HG03060 (cell line): ENCODE measurements around the gene GATAD1.
"Not testable (repeated sequence)": the region's sequence is repeated elsewhere in the genome, so short reads cannot be mapped to it uniquely, and the experiment has no call there.

Experiments
- ATAC-seq: cut with Tn5 transposase; IDR thresholded peaks from one replicate; pipeline ENCODE4 v1.9.1; 2021; ENCODE audit warnings: low read depth, moderate number of reproducible peaks; ENCODE audit not compliant: unreplicated experiment

The GATAD1 gene

GRCh38 chr7:92436612-92437445 is 10.5 kb upstream of the GATAD1 start:
- no peak for ATAC-seq

GRCh38 chr7:92437956-92438491 is 9.3 kb upstream of the GATAD1 start:
- ATAC-seq = no peak

- not testable (repeated sequence) for ATAC-seq
Measured at GRCh38 chr7:92442720-92443119, 4.6 kb upstream of the GATAD1 start.

- ATAC-seq = no peak
Measured at GRCh38 chr7:92446869-92447344, 375 bp upstream of the GATAD1 start.

GRCh38 chr7:92448205-92448747 is 994 bp downstream of the GATAD1 start:
- ATAC-seq = peak; percentile 38

GRCh38 chr7:92451645-92452044 is 4.4 kb downstream of the GATAD1 start:
- no peak for ATAC-seq

- no peak for ATAC-seq
Measured at GRCh38 chr7:92456236-92456635, 9.0 kb downstream of the GATAD1 start.

GRCh38 chr7:92460109-92460508 is 12.8 kb downstream of the GATAD1 start:
- ATAC-seq = no peak

- ATAC-seq = no peak
Measured at GRCh38 chr7:92460510-92460909, 13.2 kb downstream of the GATAD1 start.

GRCh38 chr7:92461027-92462003 is 14.0 kb downstream of the GATAD1 start:
- ATAC-seq = peak; percentile 52

GRCh38 chr7:92462560-92462959 is 15.3 kb downstream of the GATAD1 start:
- no peak for ATAC-seq

- ATAC-seq = no peak
Measured at GRCh38 chr7:92464515-92464914, 17.2 kb downstream of the GATAD1 start.

GRCh38 chr7:92466682-92467081 is 19.4 kb downstream of the GATAD1 start:
- ATAC-seq = no peak

GRCh38 chr7:92468589-92468988 is 21.3 kb downstream of the GATAD1 start:
- ATAC-seq = not testable (repeated sequence)

GRCh38 chr7:92473989-92474388 is 26.7 kb downstream of the GATAD1 start:
- ATAC-seq = not testable (repeated sequence)

GRCh38 chr7:92475261-92475770 is 28.0 kb downstream of the GATAD1 start:
- ATAC-seq = not testable (repeated sequence)

- not testable (repeated sequence) for ATAC-seq
Measured at GRCh38 chr7:92475851-92476590, 28.7 kb downstream of the GATAD1 start.

- not testable (repeated sequence) for ATAC-seq
Measured at GRCh38 chr7:92477681-92478080, 30.4 kb downstream of the GATAD1 start, which contains the start of gene ERVW-1. Gene ERVW-1, minus strand, starts transcription at chr7:92477946. Its CDS starts 7,565 bp downstream, at chr7:92470381.

GRCh38 chr7:92478095-92478494 is 30.8 kb downstream of the GATAD1 start:
- no peak for ATAC-seq
